Stimulated activated CD8-positive, alpha-beta memory T cell treated with anti-CD3 and anti-CD28 coated beads, Interleukin-4, amount 100 ng/mL, for 1 hour (primary cell): Measurements from ENCODE around the gene NCKAP5.

Experiments
- DNase-seq, 2 donors: peaks; one replicate each; pipeline ENCODE4 v3.0.0-alpha.2; 2020; ENCODE audit warnings: low read depth in 2 of 2, low spot score in 1 of 2

The NCKAP5 gene

GRCh38 chr2:132780651-132781050, 787.6 kb downstream of the NCKAP5 start:
- no peak for DNase-seq

GRCh38 chr2:132779206-132779721, 789.0 kb downstream of the NCKAP5 start:
- DNase-seq = no peak

GRCh38 chr2:132776287-132776686, 792.0 kb downstream of the NCKAP5 start:
- DNase-seq = no peak

- no peak for DNase-seq
These were observed 794.1 kb downstream of the NCKAP5 start for GRCh38 chr2:132774189-132774588.

- no peak for DNase-seq
These were observed 794.9 kb downstream of the NCKAP5 start for GRCh38 chr2:132773331-132773730.

GRCh38 chr2:132772340-132772739, 795.9 kb downstream of the NCKAP5 start:
- no peak for DNase-seq

- DNase-seq = no peak
These were observed 801.7 kb downstream of the NCKAP5 start for GRCh38 chr2:132766573-132766972.

GRCh38 chr2:132761437-132761836, 806.8 kb downstream of the NCKAP5 start:
- no peak for DNase-seq

- DNase-seq = no peak
These were observed 807.3 kb downstream of the NCKAP5 start for GRCh38 chr2:132760971-132761370.

- no peak for DNase-seq
These were observed 807.9 kb downstream of the NCKAP5 start for GRCh38 chr2:132760405-132760804.

GRCh38 chr2:132758995-132759394, 809.3 kb downstream of the NCKAP5 start:
- no peak for DNase-seq

GRCh38 chr2:132757676-132758075, 810.6 kb downstream of the NCKAP5 start:
- no peak for DNase-seq

- no peak for DNase-seq
These were observed 811.2 kb downstream of the NCKAP5 start for GRCh38 chr2:132757002-132757589.

- DNase-seq = no peak
These were observed 813.3 kb downstream of the NCKAP5 start for GRCh38 chr2:132754867-132755472.

- no peak for DNase-seq
These were observed 813.9 kb downstream of the NCKAP5 start for GRCh38 chr2:132754392-132754791.

- DNase-seq = no peak
These were observed 815.6 kb downstream of the NCKAP5 start for GRCh38 chr2:132752421-132753206.

GRCh38 chr2:132751836-132752235, 816.4 kb downstream of the NCKAP5 start:
- no peak for DNase-seq

- no peak for DNase-seq
These were observed 817.7 kb downstream of the NCKAP5 start for GRCh38 chr2:132750606-132751005.

GRCh38 chr2:132747046-132747445, 821.2 kb downstream of the NCKAP5 start:
- DNase-seq = no peak

- no peak for DNase-seq
These were observed 826.5 kb downstream of the NCKAP5 start for GRCh38 chr2:132741754-132742153.

GRCh38 chr2:132740081-132740720, 828.1 kb downstream of the NCKAP5 start:
- DNase-seq = no peak

- DNase-seq = no peak
These were observed 830.0 kb downstream of the NCKAP5 start for GRCh38 chr2:132738223-132738622.
